Endothelial cell of umbilical vein (primary cell): ENCODE results near the gene PCID2. TPM values are rescaled to one million over a fixed set of nuclear protein-coding genes. Genes with fewer than 3 reads are reported as not detected.

Source experiments
- BruUV-seq: library from RNA; stranded (reverse); fragments of 400-500 nt; replicated peaks from 2 replicates; lab custom pipeline; 2021; lab: Mats Ljungman, UMichigan
- CTCF ChIA-PET: fragments of 300-600, 350-600 bp; sonication (Branson Sonifier 250); formaldehyde crosslinking; loops from one replicate; lab custom pipeline; 2021; ENCODE audit warnings: antibody characterized with exemption, inconsistent platforms; lab: Charles Lee
- POLR2A ChIA-PET: fragments of 300-600, 350-600 bp; sonication (Branson Sonifier 250); formaldehyde crosslinking; loops from one replicate; lab custom pipeline; 2021; ENCODE audit warnings: antibody characterized with exemption, inconsistent platforms; lab: Charles Lee
- DNase-seq: peaks from one replicate; pipeline ENCODE4 v3.0.0-alpha.2; 2011; ENCODE audit warnings: low read depth, low spot score
- FAIRE-seq: peaks from 2 replicates; lab custom pipeline; 2011; peaks lifted over from hg19 to GRCh38; lab: Jason Lieb, UNC
- H2AFZ ChIP-seq: 2 replicates; pipeline ENCODE4 v1.6.0; 2012; ENCODE audit warnings: low read depth, low read length, control low read depth, inconsistent platforms
- H3K27ac ChIP-seq: 2 replicates; pipeline ENCODE4 v1.5.1; 2011; ENCODE audit warnings: low read depth, mild to moderate bottlenecking, control low read depth, low read length, moderate library complexity; ENCODE audit not compliant: insufficient read depth
- H3K27me3 ChIP-seq, 2 experiments: 2 replicates each; pipeline versions ENCODE4 v1.6.0 to v1.6.1; 2011; ENCODE audit warnings: low read length in 2 of 2, mixed read lengths in 1 of 2; ENCODE audit not compliant: control insufficient read depth in 2 of 2, insufficient read depth in 2 of 2
- H3K36me3 ChIP-seq, 2 experiments: 2 replicates in 1 of 2; 3 replicates in 1 of 2; pipeline ENCODE4 v1.5.1; 2011; ENCODE audit warnings: low read length in 2 of 2, mild to moderate bottlenecking in 1 of 2, moderate library complexity in 1 of 2; ENCODE audit not compliant: control insufficient read depth in 2 of 2, insufficient read depth in 2 of 2; ENCODE audit errors: extremely low read depth in 1 of 2
- H3K4me1 ChIP-seq: 3 replicates; pipeline ENCODE4 v1.5.1; 2011; ENCODE audit warnings: mild to moderate bottlenecking, low read length; ENCODE audit not compliant: control insufficient read depth, insufficient read depth; ENCODE audit errors: extremely low read depth
- H3K4me2 ChIP-seq: 2 replicates; pipeline ENCODE4 v1.6.1; 2011; ENCODE audit warnings: low read length, control low read depth, mixed read lengths; ENCODE audit not compliant: insufficient read depth
- H3K4me3 ChIP-seq, 3 experiments: fragments of 200-600 bp in 1 of 3; sonication (generic), shearing (Covaris generic) in 1 of 3; replicated peaks in 1 of 3; 2 replicates each; pipeline ENCODE4 v1.5.1; 2011 to 2016; ENCODE audit warnings: control low read depth in 3 of 3, low read length in 3 of 3, mild to moderate bottlenecking in 2 of 3, inconsistent platforms in 1 of 3, low read depth in 1 of 3, moderate library complexity in 1 of 3; ENCODE audit not compliant: insufficient read depth in 1 of 3
- H3K79me2 ChIP-seq: 2 replicates; pipeline ENCODE4 v1.6.0; 2012; ENCODE audit warnings: low read length, inconsistent platforms; ENCODE audit not compliant: control insufficient read depth, insufficient read depth
- H3K9ac ChIP-seq: replicated peaks from 2 replicates; pipeline ENCODE3; 2011; ENCODE audit warnings: low read length, control low read depth; ENCODE audit not compliant: insufficient read depth; ENCODE audit errors: extremely low read depth
- H3K9me1 ChIP-seq: replicated peaks from 3 replicates; pipeline ENCODE4 v1.6.0; 2011; ENCODE audit warnings: mild to moderate bottlenecking, low read length; ENCODE audit not compliant: control insufficient read depth, insufficient read depth; ENCODE audit errors: extremely low read depth
- H3K9me3 ChIP-seq: replicated peaks from 2 replicates; pipeline ENCODE4 v1.5.1; 2012; ENCODE audit warnings: low read length, inconsistent platforms; ENCODE audit not compliant: control insufficient read depth, insufficient read depth
- H4K20me1 ChIP-seq: replicated peaks from 2 replicates; pipeline ENCODE3; 2011; ENCODE audit warnings: mild to moderate bottlenecking, low read length; ENCODE audit not compliant: control insufficient read depth, insufficient read depth; ENCODE audit errors: extremely low read depth
- EZH2 ChIP-seq: IDR thresholded peaks from 2 replicates; pipeline ENCODE4 v1.6.1; 2012; ENCODE audit warnings: borderline replicate concordance, low read depth, mild to moderate bottlenecking, moderate library complexity, low read length, inconsistent platforms; ENCODE audit not compliant: severe bottlenecking
- FOS ChIP-seq: IDR thresholded peaks from 2 replicates; pipeline ENCODE4 v1.6.1; 2011; ENCODE audit warnings: mild to moderate bottlenecking, low read length, moderate library complexity, borderline replicate concordance; ENCODE audit not compliant: insufficient read depth
- GATA2 ChIP-seq: IDR thresholded peaks from 2 replicates; pipeline ENCODE4 v1.7.0; 2011; ENCODE audit warnings: low read depth, mild to moderate bottlenecking, moderate library complexity, mixed read lengths, low read length; ENCODE audit not compliant: insufficient read length, insufficient read depth
- JUN ChIP-seq: IDR thresholded peaks from 2 replicates; pipeline ENCODE4 v1.6.1; 2011; ENCODE audit warnings: borderline replicate concordance, low read depth; ENCODE audit not compliant: insufficient read length, insufficient read depth
- MYC ChIP-seq: IDR thresholded peaks from one replicate; pipeline ENCODE4 v1.6.1; 2011; ENCODE audit warnings: mild to moderate bottlenecking, low read depth, low read length
- POLR2AphosphoS5 ChIP-seq: IDR thresholded peaks from 2 replicates; pipeline ENCODE4 v1.6.1; 2012; ENCODE audit warnings: low read depth, mild to moderate bottlenecking, control low read depth, low read length, moderate library complexity; ENCODE audit not compliant: insufficient read depth
- dilution Hi-C: fragments of 300-500 bp; cut with MboI; formaldehyde crosslinking; loops from one replicate; pipeline ENCODE4 v1.15.0; 2019; ENCODE audit warnings: low sequenced_read_pairs; ENCODE audit not compliant: extremely low pct_ligation_motif_present
- intact Hi-C: fragments of 100-400 bp; cut with micrococcal nuclease; formaldehyde crosslinking; loops from one replicate; pipeline ENCODE4 v1.10.0; 2022
- polyA plus RNA-seq, 4 experiments: library from polyadenylated mRNA; depleted of rRNA in 3 of 4; stranded (reverse) in 3 of 4; unstranded in 1 of 4; fragments of >200 nt; gene quantifications; 2 replicates each; pipeline versions ENCODE4 v1.2.1 to v1.2.3, GENCODE V29; 2011 to 2012; ENCODE audit warnings: missing spikeins in 1 of 4
- total RNA-seq: library from RNA; stranded (reverse); gene quantifications from 2 replicates; pipeline ENCODE4 v1.2.3, GENCODE V29; 2021
- TF ChIP-seq, protein P1 (sequence below): IDR thresholded peaks from 2 replicates; pipeline ENCODE4 v1.6.1; 2011; ENCODE audit not compliant: insufficient read depth, insufficient read length
- TF ChIP-seq, protein P2 (sequence below), 2 donors: IDR thresholded peaks; 1 replicate in 1 of 2; 2 replicates in 1 of 2; pipeline ENCODE4 v1.5.1; 2011; ENCODE audit warnings: low read length in 2 of 2, mild to moderate bottlenecking in 2 of 2, moderate library complexity in 2 of 2, control low read depth in 1 of 2, inconsistent platforms in 1 of 2, low read depth in 1 of 2; ENCODE audit not compliant: insufficient read depth in 1 of 2; ENCODE audit errors: extremely low read depth in 1 of 2

Gene PCID2
- total and polyA plus RNA-seq, 2 donors (not counting 3 experiments of a cell fraction or from before 2014, with no cell fraction given), result 52.1 to 55.6 TPM

DNA sequence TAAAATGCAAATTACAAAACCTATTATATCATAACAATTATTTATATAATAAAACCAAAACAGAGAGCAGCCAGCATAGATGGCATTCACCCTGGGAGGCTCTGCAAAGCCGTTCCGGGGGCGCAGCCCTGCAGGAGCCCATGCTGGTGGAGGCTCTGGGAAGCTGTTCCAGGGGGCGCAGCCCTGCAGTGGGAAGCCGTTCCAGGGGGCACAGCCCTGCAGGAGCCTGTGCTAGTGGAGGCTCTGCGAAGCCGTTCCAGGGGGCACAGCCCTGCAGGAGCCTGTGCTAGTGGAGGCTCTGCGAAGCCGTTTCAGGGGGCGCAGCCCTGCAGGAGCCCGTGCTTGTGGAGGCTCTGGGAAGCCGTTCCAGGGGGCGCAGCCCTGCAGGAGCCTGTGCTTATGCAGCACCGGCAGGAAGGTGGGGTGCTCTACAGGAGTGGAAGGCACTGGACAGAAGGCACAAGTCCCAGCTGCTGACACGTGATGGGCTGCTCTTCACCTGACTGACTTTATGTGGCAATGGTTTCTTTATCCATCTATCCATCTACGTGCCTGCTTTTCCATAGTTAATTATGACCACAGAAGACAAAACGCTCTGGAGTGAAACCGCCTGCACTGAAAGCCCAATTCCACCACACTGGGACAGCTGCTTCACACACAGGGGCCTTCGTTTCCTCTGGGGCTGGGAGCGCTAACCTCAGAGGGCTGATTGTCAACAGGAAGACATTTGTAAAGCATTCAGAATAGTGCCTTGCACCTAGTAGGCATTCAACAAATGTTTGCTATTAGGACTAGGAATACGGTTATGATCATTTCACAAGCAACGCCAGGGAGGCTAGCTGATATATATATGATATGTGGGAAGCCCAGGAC, 23.7 kb downstream of the PCID2 start:
- Histone ChIP-seq H3K9ac (no peak overlapping the region), H3K79me2 (peaks cover 19% of the 10 kb centered on the region), H3K27me3 (no peaks in the 10 kb centered on the region), H3K4me1 (peaks cover 43% of the 10 kb centered on the region), H3K36me3 (peaks cover 8 to 20% of the 10 kb centered on the region in 2 experiments), H3K27ac (no peak overlapping the region), H4K20me1 (no peaks in the 10 kb centered on the region), H2AFZ (no peak overlapping the region), H3K9me1 (no peaks in the 10 kb centered on the region), H3K4me2 (no peak overlapping the region), H3K9me3 (no peaks in the 10 kb centered on the region), H3K4me3 (no peak overlapping the region)
- ChIA-PET CTCF (no interaction called here), POLR2A (no interaction called here)
- intact Hi-C loops, result no loop called here
- dilution Hi-C loops, result no loop called here
- BruUV-seq, result no TSS peak
- TF ChIP-seq, protein P1, sequence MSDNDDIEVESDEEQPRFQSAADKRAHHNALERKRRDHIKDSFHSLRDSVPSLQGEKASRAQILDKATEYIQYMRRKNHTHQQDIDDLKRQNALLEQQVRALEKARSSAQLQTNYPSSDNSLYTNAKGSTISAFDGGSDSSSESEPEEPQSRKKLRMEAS, result no peak
- TF ChIP-seq EZH2, result no peak
- no peak for TF ChIP-seq POLR2AphosphoS5
- no peak for TF ChIP-seq JUN
- no peak for TF ChIP-seq FOS
- no peak for TF ChIP-seq GATA2
- TF ChIP-seq, protein P2, sequence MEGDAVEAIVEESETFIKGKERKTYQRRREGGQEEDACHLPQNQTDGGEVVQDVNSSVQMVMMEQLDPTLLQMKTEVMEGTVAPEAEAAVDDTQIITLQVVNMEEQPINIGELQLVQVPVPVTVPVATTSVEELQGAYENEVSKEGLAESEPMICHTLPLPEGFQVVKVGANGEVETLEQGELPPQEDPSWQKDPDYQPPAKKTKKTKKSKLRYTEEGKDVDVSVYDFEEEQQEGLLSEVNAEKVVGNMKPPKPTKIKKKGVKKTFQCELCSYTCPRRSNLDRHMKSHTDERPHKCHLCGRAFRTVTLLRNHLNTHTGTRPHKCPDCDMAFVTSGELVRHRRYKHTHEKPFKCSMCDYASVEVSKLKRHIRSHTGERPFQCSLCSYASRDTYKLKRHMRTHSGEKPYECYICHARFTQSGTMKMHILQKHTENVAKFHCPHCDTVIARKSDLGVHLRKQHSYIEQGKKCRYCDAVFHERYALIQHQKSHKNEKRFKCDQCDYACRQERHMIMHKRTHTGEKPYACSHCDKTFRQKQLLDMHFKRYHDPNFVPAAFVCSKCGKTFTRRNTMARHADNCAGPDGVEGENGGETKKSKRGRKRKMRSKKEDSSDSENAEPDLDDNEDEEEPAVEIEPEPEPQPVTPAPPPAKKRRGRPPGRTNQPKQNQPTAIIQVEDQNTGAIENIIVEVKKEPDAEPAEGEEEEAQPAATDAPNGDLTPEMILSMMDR (IDR thresholded peaks at IDR 0.05; ENCODE audit: extremely low read depth in 1 of 2, insufficient read depth in 1 of 2, low read depth in 1 of 2, low read length in 2 of 2), result no peak
- TF ChIP-seq MYC, result no peak
- FAIRE-seq, result no peak
- no peak for DNase-seq
